HEK293 (cell line): ENCODE results near the gene KCNG3.

Source experiments
- CTCF ChIA-PET: fragments of 350-600 bp; formaldehyde crosslinking; extraction: SDS; loops from one replicate; lab custom pipeline; 2021; ENCODE audit warnings: antibody characterized with exemption; lab: Yijun Ruan, JAX
- POLR2A ChIA-PET: fragments of 300-600 bp; formaldehyde crosslinking; extraction: SDS; loops from one replicate; lab custom pipeline; 2020; ENCODE audit warnings: antibody characterized with exemption, inconsistent platforms; lab: Yijun Ruan, JAX
- H3K27ac ChIP-seq: fragments of 200-500 bp; sonication (Bioruptor generic); 2 replicates; pipeline ENCODE4 v1.5.1; 2014; ENCODE audit warnings: low read depth, low read length, control low read depth, inconsistent platforms; ENCODE audit errors: extremely low read depth
- H3K36me3 ChIP-seq, 2 experiments: fragments of 200-500 bp in 1 of 2; sonication (Bioruptor generic) in 1 of 2; 1 replicate in 1 of 2; 2 replicates in 1 of 2; pipeline ENCODE4 v1.5.1; 2014 to 2017; ENCODE audit warnings: inconsistent platforms in 2 of 2, low read length in 2 of 2; ENCODE audit not compliant: control insufficient read depth in 2 of 2, insufficient read depth in 1 of 2
- H3K4me1 ChIP-seq: fragments of 200-500 bp; sonication (Bioruptor generic); 2 replicates; pipeline ENCODE4 v1.5.1; 2014; ENCODE audit warnings: mild to moderate bottlenecking, low read length, inconsistent platforms; ENCODE audit not compliant: control insufficient read depth, insufficient read depth
- H3K4me3 ChIP-seq: 2 replicates; pipeline ENCODE4 v1.5.1; 2011; ENCODE audit warnings: low read depth, mild to moderate bottlenecking, control low read depth, low read length, moderate library complexity
- H3K9me3 ChIP-seq: fragments of 200-500 bp; sonication (Bioruptor generic); 2 replicates; pipeline ENCODE4 v1.5.1; 2014; ENCODE audit warnings: low read depth, low read length, inconsistent platforms; ENCODE audit not compliant: control insufficient read depth, insufficient read depth
- PRDM6 ChIP-seq: fragments of 450-650 bp; formaldehyde crosslinking; IDR thresholded peaks from 2 replicates; pipeline ENCODE4 v1.5.1; 2017; ENCODE audit warnings: missing biosample characterization, missing genetic modification characterization
- REPIN1 ChIP-seq: fragments of 450-650 bp; formaldehyde crosslinking; IDR thresholded peaks from 2 replicates; pipeline ENCODE4 v1.5.1; 2017; ENCODE audit warnings: missing biosample characterization, missing genetic modification characterization, low read depth
- SCRT2 ChIP-seq: fragments of 450-650 bp; formaldehyde crosslinking; IDR thresholded peaks from 2 replicates; pipeline ENCODE4 v1.5.1; 2016; ENCODE audit warnings: missing biosample characterization, missing genetic modification characterization
- ZFP37 ChIP-seq: fragments of 450-650 bp; formaldehyde crosslinking; IDR thresholded peaks from 2 replicates; pipeline ENCODE4 v1.5.1; 2016; ENCODE audit warnings: missing biosample characterization, missing genetic modification characterization
- ZNF132 ChIP-seq: fragments of 450-650 bp; formaldehyde crosslinking; IDR thresholded peaks from 2 replicates; pipeline ENCODE4 v1.5.1; 2017; ENCODE audit warnings: missing biosample characterization, missing genetic modification characterization, borderline replicate concordance
- ZNF184 ChIP-seq: fragments of 450-650 bp; IDR thresholded peaks from 2 replicates; pipeline ENCODE4 v1.5.1; 2018; ENCODE audit warnings: missing biosample characterization, mild to moderate bottlenecking, missing genetic modification characterization
- ZNF202 ChIP-seq: fragments of 450-650 bp; formaldehyde crosslinking; IDR thresholded peaks from 2 replicates; pipeline ENCODE4 v1.5.1; 2016; ENCODE audit warnings: missing biosample characterization, missing genetic modification characterization, borderline replicate concordance
- ZNF223 ChIP-seq: fragments of 450-650 bp; formaldehyde crosslinking; IDR thresholded peaks from 2 replicates; pipeline ENCODE4 v1.5.1; 2016; ENCODE audit warnings: missing biosample characterization, missing genetic modification characterization
- ZNF239 ChIP-seq: fragments of 450-650 bp; formaldehyde crosslinking; IDR thresholded peaks from 2 replicates; pipeline ENCODE4 v1.5.1; 2016; ENCODE audit warnings: missing biosample characterization, missing genetic modification characterization
- ZNF266 ChIP-seq: fragments of 450-650 bp; formaldehyde crosslinking; IDR thresholded peaks from 2 replicates; pipeline ENCODE4 v1.5.1; 2016; ENCODE audit warnings: missing biosample characterization, missing genetic modification characterization, low read depth
- ZNF274 ChIP-seq, 2 experiments: fragments of 200-500 bp in 1 of 2; fragments of 450-650 bp in 1 of 2; sonication (Bioruptor generic) in 1 of 2; formaldehyde crosslinking in 1 of 2; IDR thresholded peaks; 2 replicates each; pipeline versions ENCODE4 v1.5.1 to v1.6.1; 2014 to 2016; ENCODE audit warnings: borderline replicate concordance in 1 of 2, inconsistent platforms in 1 of 2, low read length in 1 of 2, missing biosample characterization in 1 of 2, missing genetic modification characterization in 1 of 2
- ZNF391 ChIP-seq: fragments of 450-650 bp; formaldehyde crosslinking; IDR thresholded peaks from 2 replicates; pipeline ENCODE4 v1.5.1; 2016; ENCODE audit warnings: low read depth, missing biosample characterization, missing genetic modification characterization, borderline replicate concordance
- ZNF560 ChIP-seq: fragments of 450-650 bp; formaldehyde crosslinking; IDR thresholded peaks from 2 replicates; pipeline ENCODE4 v1.5.1; 2017; ENCODE audit warnings: missing biosample characterization, missing genetic modification characterization, borderline replicate concordance
- ZNF561 ChIP-seq: fragments of 450-650 bp; IDR thresholded peaks from 2 replicates; pipeline ENCODE4 v1.5.1; 2018; ENCODE audit warnings: missing biosample characterization, missing genetic modification characterization, borderline replicate concordance
- ZNF747 ChIP-seq: fragments of 450-650 bp; formaldehyde crosslinking; IDR thresholded peaks from 2 replicates; pipeline ENCODE4 v1.5.1; 2016; ENCODE audit warnings: missing biosample characterization, missing genetic modification characterization
- ZNF76 ChIP-seq: fragments of 450-650 bp; formaldehyde crosslinking; IDR thresholded peaks from 2 replicates; pipeline ENCODE4; 2016; ENCODE audit warnings: low read depth, missing biosample characterization, missing genetic modification characterization, borderline replicate concordance
- ZNF768 ChIP-seq: fragments of 450-650 bp; formaldehyde crosslinking; IDR thresholded peaks from 2 replicates; pipeline ENCODE4 v1.5.1; 2018; ENCODE audit warnings: missing biosample characterization, mild to moderate bottlenecking, missing genetic modification characterization
- ZNF837 ChIP-seq: fragments of 450-650 bp; formaldehyde crosslinking; IDR thresholded peaks from 2 replicates; pipeline ENCODE4 v1.5.1; 2016; ENCODE audit warnings: missing biosample characterization, missing genetic modification characterization

KCNG3 gene

GRCh38 chr2:42463570-42463969, 30.2 kb downstream of the KCNG3 start:
- H3K27ac ChIP-seq = no peak overlapping the region
- peaks cover 1% of the 10 kb centered on the region; the same call in 1 of the 2 replicates for H3K4me1 ChIP-seq
- no peaks in the 10 kb centered on the region for H3K36me3 ChIP-seq
- POLR2A ChIA-PET = no interaction called here
- no peaks in the 10 kb centered on the region for H3K9me3 ChIP-seq
- no peak overlapping the region for H3K4me3 ChIP-seq
- TF ChIP-seq ZNF223 (tag by site-specific recombination) (no peak), REPIN1 (no peak), ZNF274 (IDR thresholded peaks at IDR 0.05; ENCODE audit: low read length) (no peak), ZNF274 (tag by site-specific recombination; IDR thresholded peaks at IDR 0.05; ENCODE audit: borderline replicate concordance) (no peak), ZNF747 (tag by site-specific recombination) (no peak), ZNF561 (no peak)
- CTCF ChIA-PET = no interaction called here

- Histone ChIP-seq H3K9me3 (no peaks in the 10 kb centered on the region), H3K36me3 (no peaks in the 10 kb centered on the region; a peak in 1 of 3 replicates), H3K4me1 (peaks cover 10% of the 10 kb centered on the region), H3K27ac (no peak overlapping the region), H3K4me3 (no peak overlapping the region)
- TF ChIP-seq ZNF184 (no peak), ZNF266 (tag by site-specific recombination) (no peak), REPIN1 (no peak), SCRT2 (tag by site-specific recombination) (peak; percentile 77), ZNF76 (tag by site-specific recombination) (no peak), ZNF132 (tag by site-specific recombination) (no peak), PRDM6 (no peak)
- ChIA-PET POLR2A (no interaction called here), CTCF (no interaction called here)
Observed at GRCh38 chr2:42459296-42459695, 34.5 kb downstream of the KCNG3 start.

- peaks cover 10% of the 10 kb centered on the region for H3K4me1 ChIP-seq
- ChIA-PET POLR2A (no interaction called here), CTCF (interaction anchor here (0.5 to 1.1 kb wide), 2 partner anchors 17 to 180 kb away, joined by 3 to 5 read pairs; no protein-coding TSS in a partner anchor)
Observed at GRCh38 chr2:42458396-42458795, 35.4 kb downstream of the KCNG3 start.

More at GRCh38 chr2:42458396-42458795, 35.4 kb downstream of the KCNG3 start:
- Histone ChIP-seq H3K36me3 (no peaks in the 10 kb centered on the region; a peak in 1 of 3 replicates), H3K9me3 (no peaks in the 10 kb centered on the region), H3K27ac (no peak overlapping the region), H3K4me3 (no peak overlapping the region)
- TF ChIP-seq ZNF239 = no peak
- TF ChIP-seq ZNF837 (tag by site-specific recombination) = no peak
- TF ChIP-seq ZNF768 (tag by site-specific recombination) = no peak
- TF ChIP-seq ZNF391 (tag by site-specific recombination) = no peak
- no peak for TF ChIP-seq ZNF202
- no peak for TF ChIP-seq ZNF560
- peak; percentile 69; the same call in 1 of the 2 replicates for TF ChIP-seq PRDM6
- no peak for TF ChIP-seq ZFP37 (tag by site-specific recombination)
- TF ChIP-seq, all 188 proteins: peak for 1
